IMR-90 (cell line): ENCODE measurements around the gene KIAA1328. TPM values are rescaled to one million over a fixed set of nuclear protein-coding genes. Genes with fewer than 3 reads are reported as not detected.
"Not testable (repeated sequence)": the region's sequence is repeated elsewhere in the genome, so short reads cannot be mapped to it uniquely, and the experiment has no call there.

Experiments
- ATAC-seq: fragments of 200-7000 bp; cut with Tn5 transposase; 2 replicates; pipeline ENCODE4 v1.9.1; 2020; ENCODE audit warnings: low read depth, mild to moderate bottlenecking, moderate library complexity
- BruUV-seq: library from RNA; stranded (reverse); fragments of 400-500 nt; replicated peaks from 2 replicates; lab custom pipeline; 2021; lab: Mats Ljungman, UMichigan
- CTCF ChIA-PET: fragments of 300-600 bp; formaldehyde crosslinking; extraction: SDS; loops from one replicate; lab custom pipeline; 2021; ENCODE audit warnings: antibody characterized with exemption; lab: Yijun Ruan, JAX
- POLR2A ChIA-PET: fragments of 300-600 bp; sonication (Branson Sonifier 250); formaldehyde crosslinking; loops from one replicate; lab custom pipeline; 2022; ENCODE audit warnings: antibody characterized with exemption; ENCODE audit not compliant: unreplicated experiment; lab: Charles Lee
- DNase-seq: peaks from one replicate; pipeline ENCODE4 v3.0.0; 2013
- H2AFZ ChIP-seq: replicated peaks from 2 replicates; pipeline ENCODE3; 2013; ENCODE audit warnings: low read length, mild to moderate bottlenecking; ENCODE audit not compliant: poor library complexity
- H2AK5ac ChIP-seq: 2 replicates; pipeline ENCODE4 v1.6.1; 2013; ENCODE audit warnings: low read depth, low read length, inconsistent platforms
- H2AK9ac ChIP-seq: replicated peaks from 2 replicates; pipeline ENCODE3; 2013; ENCODE audit warnings: mild to moderate bottlenecking, low read depth, low read length, moderate library complexity; ENCODE audit not compliant: poor library complexity
- H2BK120ac ChIP-seq: 2 replicates; pipeline ENCODE4 v1.6.1; 2013; ENCODE audit warnings: low read depth, low read length, inconsistent platforms
- H2BK15ac ChIP-seq: 3 replicates; pipeline ENCODE4 v1.6.1; 2013; ENCODE audit warnings: low read depth, low read length, inconsistent platforms
- H2BK20ac ChIP-seq: 2 replicates; pipeline ENCODE4 v1.6.1; 2013; ENCODE audit warnings: low read depth, mild to moderate bottlenecking, inconsistent platforms, low read length, moderate library complexity
- H2BK5ac ChIP-seq: 2 replicates; pipeline ENCODE4 v1.6.1; 2013; ENCODE audit warnings: mild to moderate bottlenecking, low read depth, low read length, inconsistent platforms; ENCODE audit not compliant: poor library complexity, severe bottlenecking
- H3K14ac ChIP-seq: replicated peaks from 2 replicates; pipeline ENCODE4 v1.6.1; 2013; ENCODE audit warnings: low read depth, low read length, inconsistent platforms
- H3K18ac ChIP-seq: 2 replicates; pipeline ENCODE4 v1.6.1; 2013; ENCODE audit warnings: low read depth, low read length, control low read depth
- H3K23ac ChIP-seq: 2 replicates; pipeline ENCODE4 v1.6.1; 2013; ENCODE audit warnings: low read depth, low read length, inconsistent platforms
- H3K27ac ChIP-seq: 2 replicates; pipeline ENCODE4 v1.5.1; 2013; ENCODE audit warnings: mild to moderate bottlenecking, control low read depth, low read length; ENCODE audit not compliant: insufficient read depth
- H3K27me3 ChIP-seq: 2 replicates; pipeline ENCODE4 v1.6.1; 2013; ENCODE audit warnings: low read length; ENCODE audit not compliant: control insufficient read depth, insufficient read depth
- H3K36me3 ChIP-seq: 2 replicates; pipeline ENCODE4 v1.6.1; 2013; ENCODE audit warnings: low read length, mixed read lengths; ENCODE audit not compliant: control insufficient read depth, insufficient read depth
- H3K4ac ChIP-seq: 2 replicates; pipeline ENCODE4 v1.6.1; 2013; ENCODE audit warnings: low read depth, low read length, inconsistent platforms
- H3K4me1 ChIP-seq: 2 replicates; pipeline ENCODE4 v1.6.1; 2013; ENCODE audit warnings: low read length, mixed read lengths; ENCODE audit not compliant: control insufficient read depth, insufficient read depth
- H3K4me2 ChIP-seq: 2 replicates; pipeline ENCODE4 v1.6.1; 2013; ENCODE audit warnings: low read depth, mild to moderate bottlenecking, control low read depth, low read length, moderate library complexity
- H3K4me3 ChIP-seq: 2 replicates; pipeline ENCODE4 v1.5.1; 2013; ENCODE audit warnings: low read depth, mild to moderate bottlenecking, control low read depth, low read length, moderate library complexity; ENCODE audit not compliant: insufficient read depth
- H3K56ac ChIP-seq: 2 replicates; pipeline ENCODE4 v1.6.1; 2013; ENCODE audit warnings: low read length, inconsistent platforms; ENCODE audit not compliant: insufficient read depth; ENCODE audit errors: extremely low read depth
- H3K79me1 ChIP-seq, 2 experiments: 2 replicates each; pipeline ENCODE4 v1.6.1; 2013; ENCODE audit warnings: low read length in 2 of 2, inconsistent platforms in 1 of 2, low read depth in 1 of 2
- H3K9ac ChIP-seq: 2 replicates; pipeline ENCODE4 v1.6.1; 2013; ENCODE audit warnings: low read depth, low read length, control low read depth
- H3K9me1 ChIP-seq: 2 replicates; pipeline ENCODE4 v1.6.1; 2013; ENCODE audit warnings: low read length, inconsistent platforms; ENCODE audit not compliant: insufficient read depth
- H3K9me3 ChIP-seq: 2 replicates; pipeline ENCODE4 v1.6.1; 2013; ENCODE audit warnings: low read length; ENCODE audit not compliant: control insufficient read depth, insufficient read depth
- H4K20me1 ChIP-seq: 2 replicates; pipeline ENCODE4 v1.6.1; 2013; ENCODE audit warnings: low read length, inconsistent platforms; ENCODE audit not compliant: insufficient read depth
- H4K5ac ChIP-seq: 2 replicates; pipeline ENCODE4 v1.6.1; 2013; ENCODE audit warnings: mild to moderate bottlenecking, low read depth, low read length, control low read depth
- H4K8ac ChIP-seq, 2 experiments: 2 replicates each; pipeline ENCODE4 v1.6.1; 2013; ENCODE audit warnings: low read depth in 2 of 2, low read length in 2 of 2, control low read depth in 1 of 2, inconsistent platforms in 1 of 2
- H4K91ac ChIP-seq: 2 replicates; pipeline ENCODE4 v1.6.1; 2013; ENCODE audit warnings: low read depth, low read length, inconsistent platforms; ENCODE audit not compliant: insufficient read depth
- WGBS, 2 experiments: methylation state at CpG; one replicate each; pipeline versions ENCODE4 v1.1.5 to v1.1.7; 2013; ENCODE audit warnings: missing lambda C conversion rate in 2 of 2; ENCODE audit not compliant: insufficient read length in 1 of 2; ENCODE audit errors: extremely low coverage in 2 of 2; 5-methylcytosine and 5-hydroxymethylcytosine counted together
- dilution Hi-C: fragments of 300-500 bp; cut with HindIII; formaldehyde crosslinking; loops from one replicate; pipeline ENCODE4 v1.14.3; 2018; ENCODE audit warnings: low sequenced_read_pairs; ENCODE audit not compliant: unreplicated experiment
- in situ Hi-C: fragments of 300-500 bp; cut with MboI; formaldehyde crosslinking; loops from 3 replicates; pipeline ENCODE4 v1.14.3; 2019; ENCODE audit warnings: low sequenced_read_pairs, inconsistent platforms, mixed read lengths
- intact Hi-C: fragments of 100-400 bp; cut with micrococcal nuclease; formaldehyde crosslinking; loops from 2 replicates; pipeline ENCODE4 v1.10.0; 2022
- polyA plus RNA-seq, 3 experiments: library from polyadenylated mRNA; depleted of rRNA; stranded (reverse); fragments of >200 nt; gene quantifications; 2 replicates each; pipeline ENCODE4 v1.2.3, GENCODE V29; 2012; ENCODE audit warnings: low replicate concordance in 1 of 3
- total RNA-seq: library from RNA; depleted of rRNA; stranded (reverse); fragments of >200 nt; gene quantifications from 2 replicates; pipeline ENCODE4 v1.2.3, GENCODE V29; 2012

KIAA1328 gene
- total and polyA plus RNA-seq, 2 of the 4 experiments (the other 2 are of a cell fraction) = 2.4 to 7.0 TPM

DNA sequence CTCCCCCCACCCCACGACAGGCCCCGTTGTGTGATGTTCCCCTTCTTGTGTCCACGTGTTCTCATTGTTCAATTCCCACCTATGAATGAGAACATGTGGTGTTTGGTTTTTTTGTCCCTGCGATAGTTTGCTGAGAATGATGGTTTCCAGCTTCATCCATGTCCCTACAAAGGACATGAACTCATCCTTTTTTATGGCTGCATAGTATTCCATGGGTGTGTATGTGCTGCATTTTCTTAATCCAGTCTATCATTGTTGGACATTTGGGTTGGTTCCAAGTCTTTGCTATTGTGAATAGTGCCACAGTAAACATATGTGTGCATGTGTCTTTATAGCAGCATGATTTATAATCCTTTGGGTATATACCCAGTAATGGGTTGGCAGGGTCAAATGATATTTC is 80.4 kb downstream of the KIAA1328 start:
- H3K18ac ChIP-seq, in situ Hi-C loops, H3K27me3 ChIP-seq, H3K4ac ChIP-seq, H3K9me1 ChIP-seq, H4K5ac ChIP-seq, H2AFZ ChIP-seq, H4K20me1 ChIP-seq, H3K56ac ChIP-seq, H2AK9ac ChIP-seq, H2AK5ac ChIP-seq, H2BK5ac ChIP-seq, CTCF ChIA-PET, H2BK20ac ChIP-seq, dilution Hi-C loops, H4K8ac ChIP-seq, DNase-seq, H3K9ac ChIP-seq, H3K36me3 ChIP-seq, H3K27ac ChIP-seq, POLR2A ChIA-PET, H3K9me3 ChIP-seq, intact Hi-C loops, H4K91ac ChIP-seq, H3K4me1 ChIP-seq, ATAC-seq, H2BK15ac ChIP-seq, H3K4me2 ChIP-seq, H3K23ac ChIP-seq, H3K79me1 ChIP-seq, BruUV-seq, H2BK120ac ChIP-seq, H3K14ac ChIP-seq, H3K4me3 ChIP-seq: not testable (repeated sequence)
- no CpG with 5 or more reads among the region's 4 CpGs for WGBS, 2 experiments
